Measurements from ENCODE around the gene PRXL2A. TPM values are rescaled to one million over a fixed set of nuclear protein-coding genes. Genes with fewer than 3 reads are reported as not detected.

Gene PRXL2A
- total and polyA plus RNA-seq, 2 experiments from 2014 or later, result 31.8 to 51.7 TPM

DNA sequence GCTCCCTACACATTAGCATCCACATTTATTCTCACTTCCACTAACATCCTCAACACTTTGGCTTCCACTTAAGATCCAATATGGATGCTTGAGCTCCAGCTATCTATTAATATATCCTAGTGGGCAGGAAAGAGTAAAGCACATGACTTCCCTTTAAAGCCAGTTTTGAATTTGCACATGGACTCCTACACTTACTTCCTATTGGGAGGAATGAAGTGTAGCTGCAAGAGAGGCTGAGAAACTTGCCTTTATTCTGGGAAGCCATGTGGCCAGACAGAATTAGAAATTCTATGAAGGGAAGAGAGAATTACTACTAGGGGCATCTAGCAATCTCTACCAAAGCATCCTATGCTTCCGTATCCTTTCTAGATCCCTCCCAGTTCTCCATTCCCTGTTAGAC, 42.8 kb downstream of the PRXL2A start:
- TF ChIP-seq, protein P1, sequence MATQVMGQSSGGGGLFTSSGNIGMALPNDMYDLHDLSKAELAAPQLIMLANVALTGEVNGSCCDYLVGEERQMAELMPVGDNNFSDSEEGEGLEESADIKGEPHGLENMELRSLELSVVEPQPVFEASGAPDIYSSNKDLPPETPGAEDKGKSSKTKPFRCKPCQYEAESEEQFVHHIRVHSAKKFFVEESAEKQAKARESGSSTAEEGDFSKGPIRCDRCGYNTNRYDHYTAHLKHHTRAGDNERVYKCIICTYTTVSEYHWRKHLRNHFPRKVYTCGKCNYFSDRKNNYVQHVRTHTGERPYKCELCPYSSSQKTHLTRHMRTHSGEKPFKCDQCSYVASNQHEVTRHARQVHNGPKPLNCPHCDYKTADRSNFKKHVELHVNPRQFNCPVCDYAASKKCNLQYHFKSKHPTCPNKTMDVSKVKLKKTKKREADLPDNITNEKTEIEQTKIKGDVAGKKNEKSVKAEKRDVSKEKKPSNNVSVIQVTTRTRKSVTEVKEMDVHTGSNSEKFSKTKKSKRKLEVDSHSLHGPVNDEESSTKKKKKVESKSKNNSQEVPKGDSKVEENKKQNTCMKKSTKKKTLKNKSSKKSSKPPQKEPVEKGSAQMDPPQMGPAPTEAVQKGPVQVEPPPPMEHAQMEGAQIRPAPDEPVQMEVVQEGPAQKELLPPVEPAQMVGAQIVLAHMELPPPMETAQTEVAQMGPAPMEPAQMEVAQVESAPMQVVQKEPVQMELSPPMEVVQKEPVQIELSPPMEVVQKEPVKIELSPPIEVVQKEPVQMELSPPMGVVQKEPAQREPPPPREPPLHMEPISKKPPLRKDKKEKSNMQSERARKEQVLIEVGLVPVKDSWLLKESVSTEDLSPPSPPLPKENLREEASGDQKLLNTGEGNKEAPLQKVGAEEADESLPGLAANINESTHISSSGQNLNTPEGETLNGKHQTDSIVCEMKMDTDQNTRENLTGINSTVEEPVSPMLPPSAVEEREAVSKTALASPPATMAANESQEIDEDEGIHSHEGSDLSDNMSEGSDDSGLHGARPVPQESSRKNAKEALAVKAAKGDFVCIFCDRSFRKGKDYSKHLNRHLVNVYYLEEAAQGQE (IDR thresholded peaks at IDR 0.05; ENCODE audit: unreplicated experiment), result no peak
- TF ChIP-seq POLR2AphosphoS5 (IDR thresholded peaks at IDR 0.05; ENCODE audit: low read depth), result no peak
- no peak for TF ChIP-seq ZNF331 (CRISPR knock-in tag; IDR thresholded peaks at IDR 0.05; ENCODE audit: low read depth)
- no peak for TF ChIP-seq STAT1 (IDR thresholded peaks at IDR 0.05; ENCODE audit: unreplicated experiment)
- TF ChIP-seq NANOG (IDR thresholded peaks at IDR 0.05; ENCODE audit: borderline replicate concordance), result no peak
- TF ChIP-seq ZNF114 (CRISPR knock-in tag; IDR thresholded peaks at IDR 0.05), result no peak
- TF ChIP-seq, protein P2, sequence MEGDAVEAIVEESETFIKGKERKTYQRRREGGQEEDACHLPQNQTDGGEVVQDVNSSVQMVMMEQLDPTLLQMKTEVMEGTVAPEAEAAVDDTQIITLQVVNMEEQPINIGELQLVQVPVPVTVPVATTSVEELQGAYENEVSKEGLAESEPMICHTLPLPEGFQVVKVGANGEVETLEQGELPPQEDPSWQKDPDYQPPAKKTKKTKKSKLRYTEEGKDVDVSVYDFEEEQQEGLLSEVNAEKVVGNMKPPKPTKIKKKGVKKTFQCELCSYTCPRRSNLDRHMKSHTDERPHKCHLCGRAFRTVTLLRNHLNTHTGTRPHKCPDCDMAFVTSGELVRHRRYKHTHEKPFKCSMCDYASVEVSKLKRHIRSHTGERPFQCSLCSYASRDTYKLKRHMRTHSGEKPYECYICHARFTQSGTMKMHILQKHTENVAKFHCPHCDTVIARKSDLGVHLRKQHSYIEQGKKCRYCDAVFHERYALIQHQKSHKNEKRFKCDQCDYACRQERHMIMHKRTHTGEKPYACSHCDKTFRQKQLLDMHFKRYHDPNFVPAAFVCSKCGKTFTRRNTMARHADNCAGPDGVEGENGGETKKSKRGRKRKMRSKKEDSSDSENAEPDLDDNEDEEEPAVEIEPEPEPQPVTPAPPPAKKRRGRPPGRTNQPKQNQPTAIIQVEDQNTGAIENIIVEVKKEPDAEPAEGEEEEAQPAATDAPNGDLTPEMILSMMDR (conservative IDR thresholded peaks at IDR 0.05; ENCODE audit: low read depth in 2 of 2), result no peak
- TF ChIP-seq JUNB (IDR thresholded peaks at IDR 0.05; ENCODE audit: unreplicated experiment), result no peak
- TF ChIP-seq EZH2phosphoT487 (IDR thresholded peaks at IDR 0.05; ENCODE audit: unreplicated experiment), result no peak
- TF ChIP-seq, protein P3, sequence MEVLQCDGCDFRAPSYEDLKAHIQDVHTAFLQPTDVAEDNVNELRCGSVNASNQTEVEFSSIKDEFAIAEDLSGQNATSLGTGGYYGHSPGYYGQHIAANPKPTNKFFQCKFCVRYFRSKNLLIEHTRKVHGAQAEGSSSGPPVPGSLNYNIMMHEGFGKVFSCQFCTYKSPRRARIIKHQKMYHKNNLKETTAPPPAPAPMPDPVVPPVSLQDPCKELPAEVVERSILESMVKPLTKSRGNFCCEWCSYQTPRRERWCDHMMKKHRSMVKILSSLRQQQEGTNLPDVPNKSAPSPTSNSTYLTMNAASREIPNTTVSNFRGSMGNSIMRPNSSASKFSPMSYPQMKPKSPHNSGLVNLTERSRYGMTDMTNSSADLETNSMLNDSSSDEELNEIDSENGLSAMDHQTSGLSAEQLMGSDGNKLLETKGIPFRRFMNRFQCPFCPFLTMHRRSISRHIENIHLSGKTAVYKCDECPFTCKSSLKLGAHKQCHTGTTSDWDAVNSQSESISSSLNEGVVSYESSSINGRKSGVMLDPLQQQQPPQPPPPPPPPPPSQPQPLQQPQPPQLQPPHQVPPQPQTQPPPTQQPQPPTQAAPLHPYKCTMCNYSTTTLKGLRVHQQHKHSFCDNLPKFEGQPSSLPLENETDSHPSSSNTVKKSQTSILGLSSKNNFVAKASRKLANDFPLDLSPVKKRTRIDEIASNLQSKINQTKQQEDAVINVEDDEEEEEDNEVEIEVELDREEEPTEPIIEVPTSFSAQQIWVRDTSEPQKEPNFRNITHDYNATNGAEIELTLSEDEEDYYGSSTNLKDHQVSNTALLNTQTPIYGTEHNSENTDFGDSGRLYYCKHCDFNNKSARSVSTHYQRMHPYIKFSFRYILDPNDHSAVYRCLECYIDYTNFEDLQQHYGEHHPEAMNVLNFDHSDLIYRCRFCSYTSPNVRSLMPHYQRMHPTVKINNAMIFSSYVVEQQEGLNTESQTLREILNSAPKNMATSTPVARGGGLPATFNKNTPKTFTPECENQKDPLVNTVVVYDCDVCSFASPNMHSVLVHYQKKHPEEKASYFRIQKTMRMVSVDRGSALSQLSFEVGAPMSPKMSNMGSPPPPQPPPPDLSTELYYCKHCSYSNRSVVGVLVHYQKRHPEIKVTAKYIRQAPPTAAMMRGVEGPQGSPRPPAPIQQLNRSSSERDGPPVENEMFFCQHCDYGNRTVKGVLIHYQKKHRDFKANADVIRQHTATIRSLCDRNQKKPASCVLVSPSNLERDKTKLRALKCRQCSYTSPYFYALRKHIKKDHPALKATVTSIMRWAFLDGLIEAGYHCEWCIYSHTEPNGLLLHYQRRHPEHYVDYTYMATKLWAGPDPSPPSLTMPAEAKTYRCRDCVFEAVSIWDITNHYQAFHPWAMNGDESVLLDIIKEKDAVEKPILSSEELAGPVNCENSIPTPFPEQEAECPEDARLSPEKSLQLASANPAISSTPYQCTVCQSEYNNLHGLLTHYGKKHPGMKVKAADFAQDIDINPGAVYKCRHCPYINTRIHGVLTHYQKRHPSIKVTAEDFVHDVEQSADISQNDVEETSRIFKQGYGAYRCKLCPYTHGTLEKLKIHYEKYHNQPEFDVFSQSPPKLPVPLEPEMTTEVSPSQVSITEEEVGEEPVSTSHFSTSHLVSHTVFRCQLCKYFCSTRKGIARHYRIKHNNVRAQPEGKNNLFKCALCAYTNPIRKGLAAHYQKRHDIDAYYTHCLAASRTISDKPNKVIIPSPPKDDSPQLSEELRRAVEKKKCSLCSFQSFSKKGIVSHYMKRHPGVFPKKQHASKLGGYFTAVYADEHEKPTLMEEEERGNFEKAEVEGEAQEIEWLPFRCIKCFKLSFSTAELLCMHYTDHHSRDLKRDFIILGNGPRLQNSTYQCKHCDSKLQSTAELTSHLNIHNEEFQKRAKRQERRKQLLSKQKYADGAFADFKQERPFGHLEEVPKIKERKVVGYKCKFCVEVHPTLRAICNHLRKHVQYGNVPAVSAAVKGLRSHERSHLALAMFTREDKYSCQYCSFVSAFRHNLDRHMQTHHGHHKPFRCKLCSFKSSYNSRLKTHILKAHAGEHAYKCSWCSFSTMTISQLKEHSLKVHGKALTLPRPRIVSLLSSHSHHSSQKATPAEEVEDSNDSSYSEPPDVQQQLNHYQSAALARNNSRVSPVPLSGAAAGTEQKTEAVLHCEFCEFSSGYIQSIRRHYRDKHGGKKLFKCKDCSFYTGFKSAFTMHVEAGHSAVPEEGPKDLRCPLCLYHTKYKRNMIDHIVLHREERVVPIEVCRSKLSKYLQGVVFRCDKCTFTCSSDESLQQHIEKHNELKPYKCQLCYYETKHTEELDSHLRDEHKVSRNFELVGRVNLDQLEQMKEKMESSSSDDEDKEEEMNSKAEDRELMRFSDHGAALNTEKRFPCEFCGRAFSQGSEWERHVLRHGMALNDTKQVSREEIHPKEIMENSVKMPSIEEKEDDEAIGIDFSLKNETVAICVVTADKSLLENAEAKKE (CRISPR knock-in tag; IDR thresholded peaks at IDR 0.05), result no peak
- TF ChIP-seq, protein P4, sequence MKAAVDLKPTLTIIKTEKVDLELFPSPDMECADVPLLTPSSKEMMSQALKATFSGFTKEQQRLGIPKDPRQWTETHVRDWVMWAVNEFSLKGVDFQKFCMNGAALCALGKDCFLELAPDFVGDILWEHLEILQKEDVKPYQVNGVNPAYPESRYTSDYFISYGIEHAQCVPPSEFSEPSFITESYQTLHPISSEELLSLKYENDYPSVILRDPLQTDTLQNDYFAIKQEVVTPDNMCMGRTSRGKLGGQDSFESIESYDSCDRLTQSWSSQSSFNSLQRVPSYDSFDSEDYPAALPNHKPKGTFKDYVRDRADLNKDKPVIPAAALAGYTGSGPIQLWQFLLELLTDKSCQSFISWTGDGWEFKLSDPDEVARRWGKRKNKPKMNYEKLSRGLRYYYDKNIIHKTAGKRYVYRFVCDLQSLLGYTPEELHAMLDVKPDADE (IDR thresholded peaks at IDR 0.05), result no peak
- no peak for TF ChIP-seq EZH2 (IDR thresholded peaks at IDR 0.05; ENCODE audit: low read depth, unreplicated experiment)
- no peak for TF ChIP-seq CREB1 (CRISPR knock-in tag; IDR thresholded peaks at IDR 0.05; ENCODE audit: low read depth)
- peaks cover 22% of the 10 kb centered on the region for H3K4me1 Mint-ChIP-seq

More for the DNA sequence above, 42.8 kb downstream of the PRXL2A start:
- Histone ChIP-seq H3K4me1 (ENCODE audit: insufficient read depth) (peaks cover 15% of the 10 kb centered on the region), H4K20me1 (replicated peaks; ENCODE audit: insufficient read depth) (peaks cover 10% of the 10 kb centered on the region), H3F3A (replicated peaks; ENCODE audit: low read depth) (0 out of 2 replicates have a peak, but pooled peaks cover 6% of the 10 kb centered on the region), H2AFZ (no peak overlapping the region), H3K79me2 (replicated peaks; ENCODE audit: insufficient read depth) (peaks cover 9% of the 10 kb centered on the region), H3K27ac (ENCODE audit: low read depth) (no peak overlapping the region), H3K4me3 (no peak overlapping the region), H3K9me2 (ENCODE audit: insufficient read depth) (0 out of 2 replicates have a peak, but pooled peaks cover 7% of the 10 kb centered on the region), H3K27me3 (ENCODE audit: insufficient read depth) (peaks cover 5% of the 10 kb centered on the region; the same call in 1 of the 2 replicates), H3K36me3 (ENCODE audit: insufficient read depth) (no peaks in the 10 kb centered on the region), H3K4me2 (no peak overlapping the region)
- H3K9me3 Mint-ChIP-seq, result no peaks in the 10 kb centered on the region
- no peaks in the 10 kb centered on the region; the same call in 2 of the 3 replicates for H3K36me3 Mint-ChIP-seq (ENCODE audit: low read depth)
- ATAC-seq (no peak), DNase-seq (ENCODE audit: low spot score) (no peak)
- no peak overlapping the region for H3K4me3 Mint-ChIP-seq
- no peak overlapping the region for H3K27ac Mint-ChIP-seq
- peaks cover 13% of the 10 kb centered on the region for H3K27me3 Mint-ChIP-seq (ENCODE audit: insufficient read depth, low read depth, poor library complexity)

All from GM23338 (cell line).